ENCODE data around the gene DDX56. TPM values are rescaled to one million over a fixed set of nuclear protein-coding genes. Genes with fewer than 3 reads are reported as not detected.

Gene DDX56
- total and polyA plus RNA-seq, 2 of the 13 experiments (the other 11 are each of a cell fraction or from before 2014, with no cell fraction given): 82.6 to 120 TPM

DNA sequence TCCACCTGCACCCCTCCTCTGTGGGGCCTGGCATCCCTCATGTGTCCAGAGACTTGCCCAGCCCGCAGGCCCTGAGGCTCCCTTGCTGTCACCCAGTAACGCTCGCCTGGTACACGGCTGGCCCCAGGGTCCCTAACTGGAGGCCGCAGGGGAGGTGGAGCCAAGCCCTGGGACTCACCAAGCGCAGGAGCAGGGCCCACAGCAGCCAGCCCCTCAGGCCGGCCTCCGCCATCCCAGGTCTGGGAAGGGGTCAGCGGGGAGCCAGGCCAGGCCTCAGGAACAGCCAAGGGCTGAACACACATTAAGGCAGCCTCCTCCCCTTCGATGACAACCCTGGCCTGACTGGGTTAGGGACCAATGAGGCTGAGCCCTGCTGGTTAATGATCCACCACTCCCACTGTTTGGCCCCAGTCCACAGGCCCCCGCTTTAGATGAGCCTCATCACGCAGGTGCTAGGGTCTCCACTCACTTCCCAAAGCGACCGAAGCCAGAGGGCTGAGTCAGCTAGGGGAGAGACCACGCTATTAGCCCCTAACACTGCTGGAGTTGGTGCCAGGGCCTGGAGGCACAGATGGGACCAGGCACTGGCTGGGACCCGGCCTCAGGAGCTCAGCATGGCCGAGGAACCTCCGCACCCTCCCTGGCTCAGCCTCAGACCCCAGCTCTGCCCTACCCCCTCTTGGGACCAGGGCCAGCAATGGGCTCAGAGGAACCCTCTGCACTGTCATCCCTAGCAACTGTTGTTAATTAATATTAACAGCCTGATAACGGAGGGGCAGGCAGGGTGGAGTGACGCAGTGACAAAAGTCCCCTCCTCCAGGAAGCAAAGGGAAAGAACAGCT is 32.5 kb downstream of the DDX56 start, which contains the start of gene NPC1L1 (continued):
- TF ChIP-seq, protein P1, sequence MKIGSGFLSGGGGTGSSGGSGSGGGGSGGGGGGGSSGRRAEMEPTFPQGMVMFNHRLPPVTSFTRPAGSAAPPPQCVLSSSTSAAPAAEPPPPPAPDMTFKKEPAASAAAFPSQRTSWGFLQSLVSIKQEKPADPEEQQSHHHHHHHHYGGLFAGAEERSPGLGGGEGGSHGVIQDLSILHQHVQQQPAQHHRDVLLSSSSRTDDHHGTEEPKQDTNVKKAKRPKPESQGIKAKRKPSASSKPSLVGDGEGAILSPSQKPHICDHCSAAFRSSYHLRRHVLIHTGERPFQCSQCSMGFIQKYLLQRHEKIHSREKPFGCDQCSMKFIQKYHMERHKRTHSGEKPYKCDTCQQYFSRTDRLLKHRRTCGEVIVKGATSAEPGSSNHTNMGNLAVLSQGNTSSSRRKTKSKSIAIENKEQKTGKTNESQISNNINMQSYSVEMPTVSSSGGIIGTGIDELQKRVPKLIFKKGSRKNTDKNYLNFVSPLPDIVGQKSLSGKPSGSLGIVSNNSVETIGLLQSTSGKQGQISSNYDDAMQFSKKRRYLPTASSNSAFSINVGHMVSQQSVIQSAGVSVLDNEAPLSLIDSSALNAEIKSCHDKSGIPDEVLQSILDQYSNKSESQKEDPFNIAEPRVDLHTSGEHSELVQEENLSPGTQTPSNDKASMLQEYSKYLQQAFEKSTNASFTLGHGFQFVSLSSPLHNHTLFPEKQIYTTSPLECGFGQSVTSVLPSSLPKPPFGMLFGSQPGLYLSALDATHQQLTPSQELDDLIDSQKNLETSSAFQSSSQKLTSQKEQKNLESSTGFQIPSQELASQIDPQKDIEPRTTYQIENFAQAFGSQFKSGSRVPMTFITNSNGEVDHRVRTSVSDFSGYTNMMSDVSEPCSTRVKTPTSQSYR (CRISPR knock-in tag; IDR thresholded peaks at IDR 0.05; ENCODE audit: borderline replicate concordance): peak; percentile 25; the same call in 1 of the 2 replicates
- TF ChIP-seq REXO4 (CRISPR knock-in tag; IDR thresholded peaks at IDR 0.05; ENCODE audit: borderline replicate concordance): 0 out of 2 replicates have a peak, but pooled peaks have one; percentile 15
- TF ChIP-seq ZNF557 (CRISPR knock-in tag; IDR thresholded peaks at IDR 0.05): no peak
- no peak; the same call in 1 of the 2 replicates for TF ChIP-seq ZNF605 (CRISPR knock-in tag; IDR thresholded peaks at IDR 0.05)
- TF ChIP-seq, protein P2, sequence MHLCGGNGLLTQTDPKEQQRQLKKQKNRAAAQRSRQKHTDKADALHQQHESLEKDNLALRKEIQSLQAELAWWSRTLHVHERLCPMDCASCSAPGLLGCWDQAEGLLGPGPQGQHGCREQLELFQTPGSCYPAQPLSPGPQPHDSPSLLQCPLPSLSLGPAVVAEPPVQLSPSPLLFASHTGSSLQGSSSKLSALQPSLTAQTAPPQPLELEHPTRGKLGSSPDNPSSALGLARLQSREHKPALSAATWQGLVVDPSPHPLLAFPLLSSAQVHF (CRISPR knock-in tag; IDR thresholded peaks at IDR 0.05): no peak
- peak; percentile 88; the same call in 1 of the 2 replicates for TF ChIP-seq KLF6 (CRISPR knock-in tag; IDR thresholded peaks at IDR 0.05)
- peak; percentile 30; the same call in 1 of the 2 replicates for TF ChIP-seq ZNF775 (CRISPR knock-in tag; IDR thresholded peaks at IDR 0.05; ENCODE audit: borderline replicate concordance)
- TF ChIP-seq ATM (IDR thresholded peaks at IDR 0.05; ENCODE audit: borderline replicate concordance): no peak
- TF ChIP-seq, protein P3, sequence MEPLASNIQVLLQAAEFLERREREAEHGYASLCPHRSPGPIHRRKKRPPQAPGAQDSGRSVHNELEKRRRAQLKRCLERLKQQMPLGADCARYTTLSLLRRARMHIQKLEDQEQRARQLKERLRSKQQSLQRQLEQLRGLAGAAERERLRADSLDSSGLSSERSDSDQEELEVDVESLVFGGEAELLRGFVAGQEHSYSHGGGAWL (CRISPR knock-in tag; IDR thresholded peaks at IDR 0.05): peak; percentile 89
- TF ChIP-seq, protein P4, sequence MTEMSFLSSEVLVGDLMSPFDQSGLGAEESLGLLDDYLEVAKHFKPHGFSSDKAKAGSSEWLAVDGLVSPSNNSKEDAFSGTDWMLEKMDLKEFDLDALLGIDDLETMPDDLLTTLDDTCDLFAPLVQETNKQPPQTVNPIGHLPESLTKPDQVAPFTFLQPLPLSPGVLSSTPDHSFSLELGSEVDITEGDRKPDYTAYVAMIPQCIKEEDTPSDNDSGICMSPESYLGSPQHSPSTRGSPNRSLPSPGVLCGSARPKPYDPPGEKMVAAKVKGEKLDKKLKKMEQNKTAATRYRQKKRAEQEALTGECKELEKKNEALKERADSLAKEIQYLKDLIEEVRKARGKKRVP (CRISPR knock-in tag; IDR thresholded peaks at IDR 0.05): peak in 1 of 2 experiments; percentile 25; a peak in 1 of 4 replicates
- peak; percentile 81 for TF ChIP-seq ZNF678 (CRISPR knock-in tag; IDR thresholded peaks at IDR 0.05)
- TF ChIP-seq ZNF772 (CRISPR knock-in tag; IDR thresholded peaks at IDR 0.05): peak; percentile 76; the same call in 1 of the 2 replicates
- TF ChIP-seq, protein P5, sequence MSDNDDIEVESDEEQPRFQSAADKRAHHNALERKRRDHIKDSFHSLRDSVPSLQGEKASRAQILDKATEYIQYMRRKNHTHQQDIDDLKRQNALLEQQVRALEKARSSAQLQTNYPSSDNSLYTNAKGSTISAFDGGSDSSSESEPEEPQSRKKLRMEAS (IDR thresholded peaks at IDR 0.05): peak; percentile 72
- TF ChIP-seq KLF16 (CRISPR knock-in tag; IDR thresholded peaks at IDR 0.05): peak in 1 of 2 experiments; percentile 91; a peak in 2 of 4 replicates
- peak; percentile 80; the same call in 1 of the 2 replicates for TF ChIP-seq XBP1 (CRISPR knock-in tag; IDR thresholded peaks at IDR 0.05)
- TF ChIP-seq MAZ (IDR thresholded peaks at IDR 0.05; ENCODE audit: borderline replicate concordance, low read depth, low read length): peak; percentile 70; the same call in 1 of the 2 replicates
- peak; percentile 32 for TF ChIP-seq MAZ (CRISPR knock-in tag; IDR thresholded peaks at IDR 0.05; ENCODE audit: low read depth)
- TF ChIP-seq, protein P6, sequence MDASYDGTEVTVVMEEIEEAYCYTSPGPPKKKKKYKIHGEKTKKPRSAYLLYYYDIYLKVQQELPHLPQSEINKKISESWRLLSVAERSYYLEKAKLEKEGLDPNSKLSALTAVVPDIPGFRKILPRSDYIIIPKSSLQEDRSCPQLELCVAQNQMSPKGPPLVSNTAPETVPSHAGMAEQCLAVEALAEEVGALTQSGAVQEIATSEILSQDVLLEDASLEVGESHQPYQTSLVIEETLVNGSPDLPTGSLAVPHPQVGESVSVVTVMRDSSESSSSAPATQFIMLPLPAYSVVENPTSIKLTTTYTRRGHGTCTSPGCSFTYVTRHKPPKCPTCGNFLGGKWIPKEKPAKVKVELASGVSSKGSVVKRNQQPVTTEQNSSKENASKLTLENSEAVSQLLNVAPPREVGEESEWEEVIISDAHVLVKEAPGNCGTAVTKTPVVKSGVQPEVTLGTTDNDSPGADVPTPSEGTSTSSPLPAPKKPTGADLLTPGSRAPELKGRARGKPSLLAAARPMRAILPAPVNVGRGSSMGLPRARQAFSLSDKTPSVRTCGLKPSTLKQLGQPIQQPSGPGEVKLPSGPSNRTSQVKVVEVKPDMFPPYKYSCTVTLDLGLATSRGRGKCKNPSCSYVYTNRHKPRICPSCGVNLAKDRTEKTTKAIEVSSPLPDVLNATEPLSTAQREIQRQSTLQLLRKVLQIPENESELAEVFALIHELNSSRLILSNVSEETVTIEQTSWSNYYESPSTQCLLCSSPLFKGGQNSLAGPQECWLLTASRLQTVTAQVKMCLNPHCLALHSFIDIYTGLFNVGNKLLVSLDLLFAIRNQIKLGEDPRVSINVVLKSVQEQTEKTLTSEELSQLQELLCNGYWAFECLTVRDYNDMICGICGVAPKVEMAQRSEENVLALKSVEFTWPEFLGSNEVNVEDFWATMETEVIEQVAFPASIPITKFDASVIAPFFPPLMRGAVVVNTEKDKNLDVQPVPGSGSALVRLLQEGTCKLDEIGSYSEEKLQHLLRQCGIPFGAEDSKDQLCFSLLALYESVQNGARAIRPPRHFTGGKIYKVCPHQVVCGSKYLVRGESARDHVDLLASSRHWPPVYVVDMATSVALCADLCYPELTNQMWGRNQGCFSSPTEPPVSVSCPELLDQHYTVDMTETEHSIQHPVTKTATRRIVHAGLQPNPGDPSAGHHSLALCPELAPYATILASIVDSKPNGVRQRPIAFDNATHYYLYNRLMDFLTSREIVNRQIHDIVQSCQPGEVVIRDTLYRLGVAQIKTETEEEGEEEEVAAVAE (CRISPR knock-in tag; IDR thresholded peaks at IDR 0.05; ENCODE audit: borderline replicate concordance): peak; percentile 78; the same call in 1 of the 2 replicates

Data from HepG2 (cell line).